ENCODE measurements around the gene ASPSCR1. TPM values are rescaled to one million over a fixed set of nuclear protein-coding genes. Genes with fewer than 3 reads are reported as not detected.

Gene ASPSCR1
- total and polyA plus RNA-seq, 10 of the 15 experiments (the other 5 are each of a cell fraction or from before 2014, with no cell fraction given), result 1.5 to 48.4 (median 25.4) TPM

- TF ChIP-seq, protein P1, sequence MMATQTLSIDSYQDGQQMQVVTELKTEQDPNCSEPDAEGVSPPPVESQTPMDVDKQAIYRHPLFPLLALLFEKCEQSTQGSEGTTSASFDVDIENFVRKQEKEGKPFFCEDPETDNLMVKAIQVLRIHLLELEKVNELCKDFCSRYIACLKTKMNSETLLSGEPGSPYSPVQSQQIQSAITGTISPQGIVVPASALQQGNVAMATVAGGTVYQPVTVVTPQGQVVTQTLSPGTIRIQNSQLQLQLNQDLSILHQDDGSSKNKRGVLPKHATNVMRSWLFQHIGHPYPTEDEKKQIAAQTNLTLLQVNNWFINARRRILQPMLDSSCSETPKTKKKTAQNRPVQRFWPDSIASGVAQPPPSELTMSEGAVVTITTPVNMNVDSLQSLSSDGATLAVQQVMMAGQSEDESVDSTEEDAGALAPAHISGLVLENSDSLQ (IDR thresholded peaks at IDR 0.05), result no peak
- TF ChIP-seq PML (IDR thresholded peaks at IDR 0.05; ENCODE audit: low read length), result no peak
- TF ChIP-seq, protein P2, sequence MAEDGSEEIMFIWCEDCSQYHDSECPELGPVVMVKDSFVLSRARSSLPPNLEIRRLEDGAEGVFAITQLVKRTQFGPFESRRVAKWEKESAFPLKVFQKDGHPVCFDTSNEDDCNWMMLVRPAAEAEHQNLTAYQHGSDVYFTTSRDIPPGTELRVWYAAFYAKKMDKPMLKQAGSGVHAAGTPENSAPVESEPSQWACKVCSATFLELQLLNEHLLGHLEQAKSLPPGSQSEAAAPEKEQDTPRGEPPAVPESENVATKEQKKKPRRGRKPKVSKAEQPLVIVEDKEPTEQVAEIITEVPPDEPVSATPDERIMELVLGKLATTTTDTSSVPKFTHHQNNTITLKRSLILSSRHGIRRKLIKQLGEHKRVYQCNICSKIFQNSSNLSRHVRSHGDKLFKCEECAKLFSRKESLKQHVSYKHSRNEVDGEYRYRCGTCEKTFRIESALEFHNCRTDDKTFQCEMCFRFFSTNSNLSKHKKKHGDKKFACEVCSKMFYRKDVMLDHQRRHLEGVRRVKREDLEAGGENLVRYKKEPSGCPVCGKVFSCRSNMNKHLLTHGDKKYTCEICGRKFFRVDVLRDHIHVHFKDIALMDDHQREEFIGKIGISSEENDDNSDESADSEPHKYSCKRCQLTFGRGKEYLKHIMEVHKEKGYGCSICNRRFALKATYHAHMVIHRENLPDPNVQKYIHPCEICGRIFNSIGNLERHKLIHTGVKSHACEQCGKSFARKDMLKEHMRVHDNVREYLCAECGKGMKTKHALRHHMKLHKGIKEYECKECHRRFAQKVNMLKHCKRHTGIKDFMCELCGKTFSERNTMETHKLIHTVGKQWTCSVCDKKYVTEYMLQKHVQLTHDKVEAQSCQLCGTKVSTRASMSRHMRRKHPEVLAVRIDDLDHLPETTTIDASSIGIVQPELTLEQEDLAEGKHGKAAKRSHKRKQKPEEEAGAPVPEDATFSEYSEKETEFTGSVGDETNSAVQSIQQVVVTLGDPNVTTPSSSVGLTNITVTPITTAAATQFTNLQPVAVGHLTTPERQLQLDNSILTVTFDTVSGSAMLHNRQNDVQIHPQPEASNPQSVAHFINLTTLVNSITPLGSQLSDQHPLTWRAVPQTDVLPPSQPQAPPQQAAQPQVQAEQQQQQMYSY (CRISPR knock-in tag; IDR thresholded peaks at IDR 0.05), result no peak
- no peak for TF ChIP-seq BMI1 (IDR thresholded peaks at IDR 0.05; ENCODE audit: borderline replicate concordance)
- TF ChIP-seq GABPA (IDR thresholded peaks at IDR 0.05; ENCODE audit: low read depth), result no peak
- TF ChIP-seq, protein P3, sequence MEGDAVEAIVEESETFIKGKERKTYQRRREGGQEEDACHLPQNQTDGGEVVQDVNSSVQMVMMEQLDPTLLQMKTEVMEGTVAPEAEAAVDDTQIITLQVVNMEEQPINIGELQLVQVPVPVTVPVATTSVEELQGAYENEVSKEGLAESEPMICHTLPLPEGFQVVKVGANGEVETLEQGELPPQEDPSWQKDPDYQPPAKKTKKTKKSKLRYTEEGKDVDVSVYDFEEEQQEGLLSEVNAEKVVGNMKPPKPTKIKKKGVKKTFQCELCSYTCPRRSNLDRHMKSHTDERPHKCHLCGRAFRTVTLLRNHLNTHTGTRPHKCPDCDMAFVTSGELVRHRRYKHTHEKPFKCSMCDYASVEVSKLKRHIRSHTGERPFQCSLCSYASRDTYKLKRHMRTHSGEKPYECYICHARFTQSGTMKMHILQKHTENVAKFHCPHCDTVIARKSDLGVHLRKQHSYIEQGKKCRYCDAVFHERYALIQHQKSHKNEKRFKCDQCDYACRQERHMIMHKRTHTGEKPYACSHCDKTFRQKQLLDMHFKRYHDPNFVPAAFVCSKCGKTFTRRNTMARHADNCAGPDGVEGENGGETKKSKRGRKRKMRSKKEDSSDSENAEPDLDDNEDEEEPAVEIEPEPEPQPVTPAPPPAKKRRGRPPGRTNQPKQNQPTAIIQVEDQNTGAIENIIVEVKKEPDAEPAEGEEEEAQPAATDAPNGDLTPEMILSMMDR (IDR thresholded peaks at IDR 0.05 in 2 of 3, conservative IDR thresholded peaks at IDR 0.05 in 1 of 3; ENCODE audit: control insufficient read depth in 2 of 3, extremely low read depth in 1 of 3, insufficient read depth in 1 of 3, low read depth in 3 of 3, low read length in 3 of 3), result peak; percentile 77 to 95 (median 94); a peak in 5 of 6 replicates
- TF ChIP-seq SMARCA5 (IDR thresholded peaks at IDR 0.05), result peak; percentile 72; the same call in 1 of the 2 replicates
- no peak for TF ChIP-seq RAD51 (IDR thresholded peaks at IDR 0.05)
- TF ChIP-seq ESRRA (IDR thresholded peaks at IDR 0.05; ENCODE audit: low read length), result no peak
- TF ChIP-seq, protein P4, sequence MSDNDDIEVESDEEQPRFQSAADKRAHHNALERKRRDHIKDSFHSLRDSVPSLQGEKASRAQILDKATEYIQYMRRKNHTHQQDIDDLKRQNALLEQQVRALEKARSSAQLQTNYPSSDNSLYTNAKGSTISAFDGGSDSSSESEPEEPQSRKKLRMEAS (IDR thresholded peaks at IDR 0.05; ENCODE audit: low read depth, low read length), result no peak; the same call in 1 of the 2 replicates
- TF ChIP-seq IKZF1 (conservative IDR thresholded peaks at IDR 0.05), result peak; percentile 82
- TF ChIP-seq PAX8 (IDR thresholded peaks at IDR 0.05), result no peak
- no peak for TF ChIP-seq ZNF207 (IDR thresholded peaks at IDR 0.05; ENCODE audit: borderline replicate concordance)
- TF ChIP-seq LARP7 (IDR thresholded peaks at IDR 0.05), result peak; percentile 44; the same call in 1 of the 2 replicates
- TF ChIP-seq, protein P5, sequence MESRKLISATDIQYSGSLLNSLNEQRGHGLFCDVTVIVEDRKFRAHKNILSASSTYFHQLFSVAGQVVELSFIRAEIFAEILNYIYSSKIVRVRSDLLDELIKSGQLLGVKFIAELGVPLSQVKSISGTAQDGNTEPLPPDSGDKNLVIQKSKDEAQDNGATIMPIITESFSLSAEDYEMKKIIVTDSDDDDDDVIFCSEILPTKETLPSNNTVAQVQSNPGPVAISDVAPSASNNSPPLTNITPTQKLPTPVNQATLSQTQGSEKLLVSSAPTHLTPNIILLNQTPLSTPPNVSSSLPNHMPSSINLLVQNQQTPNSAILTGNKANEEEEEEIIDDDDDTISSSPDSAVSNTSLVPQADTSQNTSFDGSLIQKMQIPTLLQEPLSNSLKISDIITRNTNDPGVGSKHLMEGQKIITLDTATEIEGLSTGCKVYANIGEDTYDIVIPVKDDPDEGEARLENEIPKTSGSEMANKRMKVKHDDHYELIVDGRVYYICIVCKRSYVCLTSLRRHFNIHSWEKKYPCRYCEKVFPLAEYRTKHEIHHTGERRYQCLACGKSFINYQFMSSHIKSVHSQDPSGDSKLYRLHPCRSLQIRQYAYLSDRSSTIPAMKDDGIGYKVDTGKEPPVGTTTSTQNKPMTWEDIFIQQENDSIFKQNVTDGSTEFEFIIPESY (IDR thresholded peaks at IDR 0.05), result peak; percentile 91
- no peak for TF ChIP-seq ZNF217 (IDR thresholded peaks at IDR 0.05)
- no peak for TF ChIP-seq ETV6 (conservative IDR thresholded peaks at IDR 0.05 in 1 of 2, IDR thresholded peaks at IDR 0.05 in 1 of 2; ENCODE audit: borderline replicate concordance in 1 of 2, low read depth in 1 of 2)
- 0 out of 2 replicates have a peak, but pooled peaks have one; percentile 24 for TF ChIP-seq CBFB (IDR thresholded peaks at IDR 0.05; ENCODE audit: low read depth)
- no peak for TF ChIP-seq CEBPB (IDR thresholded peaks at IDR 0.05; ENCODE audit: borderline replicate concordance in 1 of 2, low read depth in 2 of 2, low read length in 2 of 2)
- peak; percentile 50 for TF ChIP-seq EED (IDR thresholded peaks at IDR 0.05; ENCODE audit: low read depth)
These were observed 53.3 kb downstream of the ASPSCR1 start (continued) for GRCh38 chr17:82030470-82031302.
